Activated CD8-positive, alpha-beta memory T cell treated with anti-CD3 and anti-CD28 coated beads, Interleukin-2, amount 50 U/mL, for 48 hours (primary cell): ENCODE results near the gene HSD11B2.
A peak's percentile ranks its signal among the peaks of the same experiment; 100 is the strongest.

ENCODE experiments used
- DNase-seq: peaks from one replicate; pipeline ENCODE4 v3.0.0-alpha.2; 2020

The HSD11B2 gene

GRCh38 chr16:67481561-67482232 lies 50.8 kb downstream of the HSD11B2 start:
- peak; percentile 77 for DNase-seq

GRCh38 chr16:67482233-67482924 lies 51.5 kb downstream of the HSD11B2 start:
- peak; percentile 58 for DNase-seq

- no peak for DNase-seq
Observed at GRCh38 chr16:67483150-67483549, 52.2 kb downstream of the HSD11B2 start, which contains the start of gene AGRP. AGRP (minus strand) TSS chr16:67483547; CDS start chr16:67483398, 149 bp downstream.

- DNase-seq, result no peak
Observed at GRCh38 chr16:67483731-67484525, 53.0 kb downstream of the HSD11B2 start.

GRCh38 chr16:67486805-67487204 lies 55.9 kb downstream of the HSD11B2 start:
- DNase-seq, result no peak
